Endothelial cell of umbilical vein (primary cell): Measurements from ENCODE around the gene TNS1. TPM values are rescaled to one million over a fixed set of nuclear protein-coding genes. Genes with fewer than 3 reads are reported as not detected.

Source experiments
- BruUV-seq: library from RNA; stranded (reverse); fragments of 400-500 nt; replicated peaks from 2 replicates; lab custom pipeline; 2021; lab: Mats Ljungman, UMichigan
- CTCF ChIA-PET: fragments of 300-600, 350-600 bp; sonication (Branson Sonifier 250); formaldehyde crosslinking; loops from one replicate; lab custom pipeline; 2021; ENCODE audit warnings: antibody characterized with exemption, inconsistent platforms; lab: Charles Lee
- POLR2A ChIA-PET: fragments of 300-600, 350-600 bp; sonication (Branson Sonifier 250); formaldehyde crosslinking; loops from one replicate; lab custom pipeline; 2021; ENCODE audit warnings: antibody characterized with exemption, inconsistent platforms; lab: Charles Lee
- DNase-seq: peaks from one replicate; pipeline ENCODE4 v3.0.0-alpha.2; 2011; ENCODE audit warnings: low read depth, low spot score
- FAIRE-seq: peaks from 2 replicates; lab custom pipeline; 2011; peaks lifted over from hg19 to GRCh38; lab: Jason Lieb, UNC
- H2AFZ ChIP-seq: 2 replicates; pipeline ENCODE4 v1.6.0; 2012; ENCODE audit warnings: low read depth, low read length, control low read depth, inconsistent platforms
- H3K27ac ChIP-seq: 2 replicates; pipeline ENCODE4 v1.5.1; 2011; ENCODE audit warnings: low read depth, mild to moderate bottlenecking, control low read depth, low read length, moderate library complexity; ENCODE audit not compliant: insufficient read depth
- H3K27me3 ChIP-seq, 2 experiments: 2 replicates each; pipeline versions ENCODE4 v1.6.0 to v1.6.1; 2011; ENCODE audit warnings: low read length in 2 of 2, mixed read lengths in 1 of 2; ENCODE audit not compliant: control insufficient read depth in 2 of 2, insufficient read depth in 2 of 2
- H3K36me3 ChIP-seq, 2 experiments: 2 replicates in 1 of 2; 3 replicates in 1 of 2; pipeline ENCODE4 v1.5.1; 2011; ENCODE audit warnings: low read length in 2 of 2, mild to moderate bottlenecking in 1 of 2, moderate library complexity in 1 of 2; ENCODE audit not compliant: control insufficient read depth in 2 of 2, insufficient read depth in 2 of 2; ENCODE audit errors: extremely low read depth in 1 of 2
- H3K4me1 ChIP-seq: 3 replicates; pipeline ENCODE4 v1.5.1; 2011; ENCODE audit warnings: mild to moderate bottlenecking, low read length; ENCODE audit not compliant: control insufficient read depth, insufficient read depth; ENCODE audit errors: extremely low read depth
- H3K4me2 ChIP-seq: 2 replicates; pipeline ENCODE4 v1.6.1; 2011; ENCODE audit warnings: low read length, control low read depth, mixed read lengths; ENCODE audit not compliant: insufficient read depth
- H3K4me3 ChIP-seq, 3 experiments: fragments of 200-600 bp in 1 of 3; sonication (generic), shearing (Covaris generic) in 1 of 3; replicated peaks in 1 of 3; 2 replicates each; pipeline ENCODE4 v1.5.1; 2011 to 2016; ENCODE audit warnings: control low read depth in 3 of 3, low read length in 3 of 3, mild to moderate bottlenecking in 2 of 3, inconsistent platforms in 1 of 3, low read depth in 1 of 3, moderate library complexity in 1 of 3; ENCODE audit not compliant: insufficient read depth in 1 of 3
- H3K79me2 ChIP-seq: 2 replicates; pipeline ENCODE4 v1.6.0; 2012; ENCODE audit warnings: low read length, inconsistent platforms; ENCODE audit not compliant: control insufficient read depth, insufficient read depth
- H3K9ac ChIP-seq: replicated peaks from 2 replicates; pipeline ENCODE3; 2011; ENCODE audit warnings: low read length, control low read depth; ENCODE audit not compliant: insufficient read depth; ENCODE audit errors: extremely low read depth
- H3K9me1 ChIP-seq: replicated peaks from 3 replicates; pipeline ENCODE4 v1.6.0; 2011; ENCODE audit warnings: mild to moderate bottlenecking, low read length; ENCODE audit not compliant: control insufficient read depth, insufficient read depth; ENCODE audit errors: extremely low read depth
- H3K9me3 ChIP-seq: replicated peaks from 2 replicates; pipeline ENCODE4 v1.5.1; 2012; ENCODE audit warnings: low read length, inconsistent platforms; ENCODE audit not compliant: control insufficient read depth, insufficient read depth
- H4K20me1 ChIP-seq: replicated peaks from 2 replicates; pipeline ENCODE3; 2011; ENCODE audit warnings: mild to moderate bottlenecking, low read length; ENCODE audit not compliant: control insufficient read depth, insufficient read depth; ENCODE audit errors: extremely low read depth
- CTCF ChIP-seq, 2 donors: IDR thresholded peaks; 1 replicate in 1 of 2; 2 replicates in 1 of 2; pipeline ENCODE4 v1.5.1; 2011; ENCODE audit warnings: low read length in 2 of 2, mild to moderate bottlenecking in 2 of 2, moderate library complexity in 2 of 2, control low read depth in 1 of 2, inconsistent platforms in 1 of 2, low read depth in 1 of 2; ENCODE audit not compliant: insufficient read depth in 1 of 2; ENCODE audit errors: extremely low read depth in 1 of 2
- EZH2 ChIP-seq: IDR thresholded peaks from 2 replicates; pipeline ENCODE4 v1.6.1; 2012; ENCODE audit warnings: borderline replicate concordance, low read depth, mild to moderate bottlenecking, moderate library complexity, low read length, inconsistent platforms; ENCODE audit not compliant: severe bottlenecking
- FOS ChIP-seq: IDR thresholded peaks from 2 replicates; pipeline ENCODE4 v1.6.1; 2011; ENCODE audit warnings: mild to moderate bottlenecking, low read length, moderate library complexity, borderline replicate concordance; ENCODE audit not compliant: insufficient read depth
- GATA2 ChIP-seq: IDR thresholded peaks from 2 replicates; pipeline ENCODE4 v1.7.0; 2011; ENCODE audit warnings: low read depth, mild to moderate bottlenecking, moderate library complexity, mixed read lengths, low read length; ENCODE audit not compliant: insufficient read length, insufficient read depth
- JUN ChIP-seq: IDR thresholded peaks from 2 replicates; pipeline ENCODE4 v1.6.1; 2011; ENCODE audit warnings: borderline replicate concordance, low read depth; ENCODE audit not compliant: insufficient read length, insufficient read depth
- MAX ChIP-seq: IDR thresholded peaks from 2 replicates; pipeline ENCODE4 v1.6.1; 2011; ENCODE audit not compliant: insufficient read depth, insufficient read length
- MYC ChIP-seq: IDR thresholded peaks from one replicate; pipeline ENCODE4 v1.6.1; 2011; ENCODE audit warnings: mild to moderate bottlenecking, low read depth, low read length
- POLR2A ChIP-seq: IDR thresholded peaks from 2 replicates; pipeline ENCODE4 v1.6.1; 2012; ENCODE audit warnings: low read depth, mild to moderate bottlenecking, control low read depth, low read length
- POLR2AphosphoS5 ChIP-seq: IDR thresholded peaks from 2 replicates; pipeline ENCODE4 v1.6.1; 2012; ENCODE audit warnings: low read depth, mild to moderate bottlenecking, control low read depth, low read length, moderate library complexity; ENCODE audit not compliant: insufficient read depth
- dilution Hi-C: fragments of 300-500 bp; cut with MboI; formaldehyde crosslinking; loops from one replicate; pipeline ENCODE4 v1.15.0; 2019; ENCODE audit warnings: low sequenced_read_pairs; ENCODE audit not compliant: extremely low pct_ligation_motif_present
- intact Hi-C: fragments of 100-400 bp; cut with micrococcal nuclease; formaldehyde crosslinking; loops from one replicate; pipeline ENCODE4 v1.10.0; 2022
- polyA plus RNA-seq, 4 experiments: library from polyadenylated mRNA; depleted of rRNA in 3 of 4; stranded (reverse) in 3 of 4; unstranded in 1 of 4; fragments of >200 nt; gene quantifications; 2 replicates each; pipeline versions ENCODE4 v1.2.1 to v1.2.3, GENCODE V29; 2011 to 2012; ENCODE audit warnings: missing spikeins in 1 of 4
- total RNA-seq: library from RNA; stranded (reverse); gene quantifications from 2 replicates; pipeline ENCODE4 v1.2.3, GENCODE V29; 2021

Gene TNS1
- total and polyA plus RNA-seq, 2 donors (not counting 3 experiments of a cell fraction or from before 2014, with no cell fraction given): 11.0 to 52.1 TPM

GRCh38 chr2:217859926-217860325, 142.9 kb downstream of the TNS1 start:
- H3K4me3 ChIP-seq: no peak overlapping the region
- H3K27me3 ChIP-seq: no peaks in the 10 kb centered on the region
- no peak for DNase-seq
- FAIRE-seq: no peak
- no peaks in the 10 kb centered on the region for H3K9me3 ChIP-seq
- POLR2A ChIA-PET: no interaction called here
- no TSS peak for BruUV-seq
- no peak overlapping the region for H2AFZ ChIP-seq
- TF ChIP-seq POLR2AphosphoS5 (no peak), GATA2 (no peak), CTCF (IDR thresholded peaks at IDR 0.05; ENCODE audit: extremely low read depth in 1 of 2, insufficient read depth in 1 of 2, low read depth in 1 of 2, low read length in 2 of 2) (no peak), POLR2A (no peak), MAX (no peak), FOS (no peak), JUN (no peak), EZH2 (no peak), MYC (no peak)
- H3K9ac ChIP-seq: no peak overlapping the region
- no peaks in the 10 kb centered on the region for H4K20me1 ChIP-seq
- H3K27ac ChIP-seq: no peak overlapping the region
- intact Hi-C loops (no loop called here), dilution Hi-C loops (no loop called here)
- no peaks in the 10 kb centered on the region for H3K4me1 ChIP-seq
- no peak overlapping the region for H3K4me2 ChIP-seq
- H3K9me1 ChIP-seq: no peaks in the 10 kb centered on the region
- no peaks in the 10 kb centered on the region for H3K36me3 ChIP-seq
- no peaks in the 10 kb centered on the region for H3K79me2 ChIP-seq
- CTCF ChIA-PET: interaction anchor here (0.9 kb wide), 1 partner anchor 27 kb away, joined by 3 read pairs; no protein-coding TSS in a partner anchor
